Measurements from ENCODE around the gene KCNJ13. TPM values are rescaled to one million over a fixed set of nuclear protein-coding genes. Genes with fewer than 3 reads are reported as not detected.

Gene KCNJ13
- total and polyA plus RNA-seq, 4 donors = 0.08 to 0.79 TPM; not detected in 2

- no peak overlapping the region for H3K9ac ChIP-seq (ENCODE audit: low read depth in 1 of 2, low read length in 2 of 2)
- peaks cover 2 to 25% (median 13%) of the 10 kb centered on the region in 4 donors for H3K36me3 ChIP-seq (ENCODE audit: control insufficient read depth in 4 of 4, insufficient read depth in 3 of 4, low read depth in 1 of 4, low read length in 3 of 4)
- H3K4me1 ChIP-seq (ENCODE audit: control insufficient read depth in 4 of 4, insufficient read depth in 4 of 4, low read length in 3 of 4) = no peaks in the 10 kb centered on the region
- no peak overlapping the region for H3K27ac ChIP-seq (ENCODE audit: low read depth in 1 of 2, low read length in 2 of 2)
- TF ChIP-seq MAX (IDR thresholded peaks at IDR 0.05) (no peak), JUND (IDR thresholded peaks at IDR 0.05) (no peak), HNF4G (IDR thresholded peaks at IDR 0.05) (no peak), FOXA2 (IDR thresholded peaks at IDR 0.05) (no peak), RAD21 (IDR thresholded peaks at IDR 0.05) (no peak), RXRA (IDR thresholded peaks at IDR 0.05) (no peak), GABPA (IDR thresholded peaks at IDR 0.05 in 1 of 2, conservative IDR thresholded peaks at IDR 0.05 in 1 of 2) (no peak), NR2F2 (IDR thresholded peaks at IDR 0.05) (no peak), ZBTB33 (IDR thresholded peaks at IDR 0.05) (no peak), REST (IDR thresholded peaks at IDR 0.05) (no peak), TAF1 (conservative IDR thresholded peaks at IDR 0.05) (no peak), FOXA1 (IDR thresholded peaks at IDR 0.05) (no peak)
- H3K9me3 ChIP-seq (ENCODE audit: control insufficient read depth in 4 of 4, low read length in 3 of 4) = no peaks in the 10 kb centered on the region
- H3K4me3 ChIP-seq (ENCODE audit: low read depth in 1 of 3, low read length in 3 of 3) = no peak overlapping the region
- no peaks in the 10 kb centered on the region for H3K27me3 ChIP-seq (ENCODE audit: control insufficient read depth in 4 of 4, insufficient read depth in 4 of 4, low read length in 3 of 4)
- no peak for DNase-seq (ENCODE audit: low spot score)
Measured at GRCh38 chr2:232783278-232783677, 6.9 kb upstream of the KCNJ13 start.

- Histone ChIP-seq H3K9ac (ENCODE audit: low read depth in 1 of 2, low read length in 2 of 2) (no peak overlapping the region), H3K27me3 (ENCODE audit: control insufficient read depth in 4 of 4, insufficient read depth in 4 of 4, low read length in 3 of 4) (no peaks in the 10 kb centered on the region), H3K36me3 (ENCODE audit: control insufficient read depth in 4 of 4, insufficient read depth in 3 of 4, low read depth in 1 of 4, low read length in 3 of 4) (peaks cover 0 to 18% (median 5%) of the 10 kb centered on the region in 4 donors), H3K4me1 (ENCODE audit: control insufficient read depth in 4 of 4, insufficient read depth in 4 of 4, low read length in 3 of 4) (no peaks in the 10 kb centered on the region), H3K4me3 (ENCODE audit: low read depth in 1 of 3, low read length in 3 of 3) (no peak overlapping the region), H3K27ac (ENCODE audit: low read depth in 1 of 2, low read length in 2 of 2) (no peak overlapping the region), H3K9me3 (ENCODE audit: control insufficient read depth in 4 of 4, low read length in 3 of 4) (no peaks in the 10 kb centered on the region)
- DNase-seq (ENCODE audit: low spot score) = no peak
- TF ChIP-seq FOXA1 (IDR thresholded peaks at IDR 0.05) = no peak
- TF ChIP-seq JUND (IDR thresholded peaks at IDR 0.05) = peak in 1 of 2 donors; percentile 49
Measured at GRCh38 chr2:232781765-232782164, 5.4 kb upstream of the KCNJ13 start.

- Histone ChIP-seq H3K27ac (ENCODE audit: low read depth in 1 of 2, low read length in 2 of 2) (no peak overlapping the region), H3K9ac (ENCODE audit: low read depth in 1 of 2, low read length in 2 of 2) (no peak overlapping the region), H3K4me1 (ENCODE audit: control insufficient read depth in 4 of 4, insufficient read depth in 4 of 4, low read length in 3 of 4) (no peaks in the 10 kb centered on the region), H3K27me3 (ENCODE audit: control insufficient read depth in 4 of 4, insufficient read depth in 4 of 4, low read length in 3 of 4) (no peaks in the 10 kb centered on the region), H3K4me3 (ENCODE audit: low read depth in 1 of 3, low read length in 3 of 3) (no peak overlapping the region), H3K36me3 (ENCODE audit: control insufficient read depth in 4 of 4, insufficient read depth in 3 of 4, low read depth in 1 of 4, low read length in 3 of 4) (peaks cover 0 to 16% (median 2%) of the 10 kb centered on the region in 4 donors), H3K9me3 (ENCODE audit: control insufficient read depth in 4 of 4, low read length in 3 of 4) (no peaks in the 10 kb centered on the region)
- TF ChIP-seq ZBTB33 (IDR thresholded peaks at IDR 0.05) (no peak), FOXA2 (IDR thresholded peaks at IDR 0.05) (no peak)
- no peak for DNase-seq (ENCODE audit: low spot score)
- 75% methylated on average over 1 of the region's 1 CpG for WGBS
Measured at GRCh38 chr2:232779934-232780333, 3.6 kb upstream of the KCNJ13 start.
